ENCODE data around the gene LPP. TPM values are rescaled to one million over a fixed set of nuclear protein-coding genes. Genes with fewer than 3 reads are reported as not detected.

Gene LPP
- total and polyA plus RNA-seq, 10 of the 15 experiments (the other 5 are each of a cell fraction or from before 2014, with no cell fraction given) = under 0.01 to 0.62 (median 0.03) TPM

DNA sequence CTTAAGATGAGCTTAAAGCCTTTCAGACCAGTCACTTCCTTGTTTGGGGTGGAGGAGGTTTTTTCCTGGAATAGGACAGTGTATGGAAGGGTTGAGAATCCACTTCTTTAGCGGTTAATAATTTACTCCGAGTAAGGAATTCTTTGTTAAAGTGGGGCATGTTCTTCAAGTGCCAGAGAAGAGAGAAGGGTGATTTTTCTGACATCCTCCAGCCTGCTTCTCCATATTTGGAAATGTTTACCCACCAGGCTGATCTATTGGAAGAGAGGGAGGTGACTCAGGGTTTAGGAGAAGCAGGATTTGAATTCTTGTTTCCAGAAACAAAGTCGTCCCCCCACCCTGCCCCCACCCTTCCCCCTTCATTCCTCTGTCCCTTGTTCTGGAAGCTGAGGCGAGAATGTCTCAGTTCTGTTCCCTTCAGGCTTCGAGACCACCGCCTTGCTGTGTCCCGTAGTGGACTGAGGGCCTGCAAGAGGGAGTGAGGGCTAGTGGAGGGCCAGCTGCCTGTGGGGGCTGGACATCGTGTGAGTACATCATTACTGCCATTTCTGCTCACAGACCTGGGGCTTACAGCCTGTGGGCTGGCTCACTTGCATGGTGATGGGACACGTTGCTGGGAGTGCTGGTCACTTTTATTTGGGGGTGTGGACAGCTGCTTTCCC is 58.5 kb downstream of the LPP start:
- RAD21 ChIA-PET (ENCODE audit: unreplicated experiment) = no interaction called here
- H3K4me2 ChIP-seq (ENCODE audit: control insufficient read depth, insufficient read depth) = no peak overlapping the region
- peaks cover 0 to 3% of the 10 kb centered on the region in 2 experiments; a peak in 2 of 4 replicates for H3K27me3 ChIP-seq (replicated peaks in 1 of 2; ENCODE audit: control insufficient read depth in 2 of 2, insufficient read depth in 2 of 2, low read length in 1 of 2)
- FAIRE-seq (no peak), DNase-seq (ENCODE audit: low read depth, low spot score) (no peak), ATAC-seq (no peak)
- no peak overlapping the region for H3K27ac ChIP-seq (ENCODE audit: control insufficient read depth, insufficient read depth)
- no peaks in the 10 kb centered on the region for H4K20me1 ChIP-seq (ENCODE audit: control insufficient read depth, insufficient read depth)
- POLR2A ChIA-PET = no interaction called here
- SMC1A ChIA-PET (ENCODE audit: uncharacterized antibody, unreplicated experiment) = no interaction called here
- WGBS (ENCODE audit: insufficient coverage, insufficient replicate concordance, low lambda C conversion rate, missing lambda C conversion rate) = 53% methylated on average over 7 of the region's 9 CpGs
- H3K4me3 ChIP-seq = no peak overlapping the region
- no TSS peak for BruUV-seq (replicated peaks)
- no peak overlapping the region for H3K9ac ChIP-seq (ENCODE audit: control insufficient read depth, insufficient read depth, low read length)
- intact Hi-C loops (cut with micrococcal nuclease; ENCODE audit: unreplicated experiment) = no loop called here
- no peaks in the 10 kb centered on the region for H3K36me3 ChIP-seq (ENCODE audit: control insufficient read depth in 2 of 2, insufficient read depth in 2 of 2, low read length in 1 of 2)
- in situ Hi-C loops (cut with MboI) = no loop called here
- H2AFZ ChIP-seq (ENCODE audit: control insufficient read depth, low read depth, low read length) = no peak overlapping the region
- no peaks in the 10 kb centered on the region for H3K9me3 ChIP-seq (replicated peaks; ENCODE audit: control insufficient read depth, insufficient read depth, low read length)
- H3K79me2 ChIP-seq (ENCODE audit: control insufficient read depth, insufficient read depth, low read length) = no peaks in the 10 kb centered on the region
- CTCF ChIA-PET = no interaction called here
- TF ChIP-seq CHD2 (IDR thresholded peaks at IDR 0.05; ENCODE audit: borderline replicate concordance, low read depth, low read length) (no peak), NFIC (IDR thresholded peaks at IDR 0.05; ENCODE audit: low read depth, low read length) (no peak), EGR1 (IDR thresholded peaks at IDR 0.05; ENCODE audit: borderline replicate concordance in 1 of 2, low read depth in 2 of 2, low read length in 2 of 2) (no peak), JUNB (IDR thresholded peaks at IDR 0.05) (no peak), NBN (IDR thresholded peaks at IDR 0.05) (no peak)
- TF ChIP-seq, protein P1, sequence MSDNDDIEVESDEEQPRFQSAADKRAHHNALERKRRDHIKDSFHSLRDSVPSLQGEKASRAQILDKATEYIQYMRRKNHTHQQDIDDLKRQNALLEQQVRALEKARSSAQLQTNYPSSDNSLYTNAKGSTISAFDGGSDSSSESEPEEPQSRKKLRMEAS (IDR thresholded peaks at IDR 0.05; ENCODE audit: low read depth, low read length) = no peak
- no peaks in the 10 kb centered on the region for H3K4me1 ChIP-seq (ENCODE audit: control insufficient read depth, insufficient read depth, low read length)

DNA sequence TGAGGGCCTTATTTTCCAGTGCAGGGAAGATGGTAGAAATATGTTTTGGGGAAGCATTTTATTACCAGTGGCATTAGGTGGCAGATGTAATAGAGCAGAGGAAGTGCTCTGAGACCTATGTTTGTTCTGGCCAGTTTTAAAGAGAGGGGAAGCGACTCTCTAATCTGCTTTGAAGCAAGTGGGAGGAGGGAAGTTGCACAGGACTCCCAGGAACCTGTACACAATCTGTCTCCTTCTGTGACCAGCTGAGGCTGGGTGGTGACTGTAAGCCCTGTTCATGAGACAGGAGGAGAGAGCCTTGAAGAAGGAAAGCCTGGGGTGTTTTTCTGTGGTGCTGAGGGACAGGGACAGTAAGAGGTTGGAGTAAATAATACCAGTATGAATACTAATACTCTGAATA is 60.5 kb downstream of the LPP start:
- SMC1A ChIA-PET (ENCODE audit: uncharacterized antibody, unreplicated experiment) = no interaction called here
- FAIRE-seq = no peak
- Histone ChIP-seq H4K20me1 (ENCODE audit: control insufficient read depth, insufficient read depth) (no peaks in the 10 kb centered on the region), H3K4me3 (no peak overlapping the region), H3K4me1 (ENCODE audit: control insufficient read depth, insufficient read depth, low read length) (no peaks in the 10 kb centered on the region), H3K9ac (ENCODE audit: control insufficient read depth, insufficient read depth, low read length) (no peak overlapping the region), H3K27ac (ENCODE audit: control insufficient read depth, insufficient read depth) (no peak overlapping the region), H2AFZ (ENCODE audit: control insufficient read depth, low read depth, low read length) (no peak overlapping the region), H3K9me3 (replicated peaks; ENCODE audit: control insufficient read depth, insufficient read depth, low read length) (no peaks in the 10 kb centered on the region), H3K36me3 (ENCODE audit: control insufficient read depth in 2 of 2, insufficient read depth in 2 of 2, low read length in 1 of 2) (no peaks in the 10 kb centered on the region), H3K4me2 (ENCODE audit: control insufficient read depth, insufficient read depth) (no peak overlapping the region), H3K79me2 (ENCODE audit: control insufficient read depth, insufficient read depth, low read length) (no peaks in the 10 kb centered on the region), H3K27me3 (replicated peaks in 1 of 2; ENCODE audit: control insufficient read depth in 2 of 2, insufficient read depth in 2 of 2, low read length in 1 of 2) (peaks cover 0 to 4% of the 10 kb centered on the region in 2 experiments; a peak in 2 of 4 replicates)
- intact Hi-C loops (cut with micrococcal nuclease; ENCODE audit: unreplicated experiment) (no loop called here), in situ Hi-C loops (cut with MboI) (no loop called here)
- RAD21 ChIA-PET (ENCODE audit: unreplicated experiment) = no interaction called here
- WGBS (ENCODE audit: insufficient coverage, insufficient replicate concordance, low lambda C conversion rate, missing lambda C conversion rate) = 33% methylated on average over 1 of the region's 1 CpG
- BruUV-seq (replicated peaks) = no TSS peak
- no peak for DNase-seq (ENCODE audit: low read depth, low spot score)
- POLR2A ChIA-PET = no interaction called here
- TF ChIP-seq, protein P2, sequence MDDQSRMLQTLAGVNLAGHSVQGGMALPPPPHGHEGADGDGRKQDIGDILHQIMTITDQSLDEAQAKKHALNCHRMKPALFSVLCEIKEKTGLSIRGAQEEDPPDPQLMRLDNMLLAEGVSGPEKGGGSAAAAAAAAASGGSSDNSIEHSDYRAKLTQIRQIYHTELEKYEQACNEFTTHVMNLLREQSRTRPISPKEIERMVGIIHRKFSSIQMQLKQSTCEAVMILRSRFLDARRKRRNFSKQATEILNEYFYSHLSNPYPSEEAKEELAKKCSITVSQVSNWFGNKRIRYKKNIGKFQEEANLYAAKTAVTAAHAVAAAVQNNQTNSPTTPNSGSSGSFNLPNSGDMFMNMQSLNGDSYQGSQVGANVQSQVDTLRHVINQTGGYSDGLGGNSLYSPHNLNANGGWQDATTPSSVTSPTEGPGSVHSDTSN (IDR thresholded peaks at IDR 0.05; ENCODE audit: insufficient replicate concordance, low read depth, low read length) = no peak
- TF ChIP-seq SRF (IDR thresholded peaks at IDR 0.05; ENCODE audit: low read depth in 2 of 2, low read length in 2 of 2) (no peak), BCL11A (IDR thresholded peaks at IDR 0.05; ENCODE audit: low read depth, low read length) (no peak), TBL1XR1 (IDR thresholded peaks at IDR 0.05; ENCODE audit: low read depth, low read length) (no peak), NRF1 (conservative IDR thresholded peaks at IDR 0.05; ENCODE audit: low read depth, low read length) (no peak), FOXM1 (IDR thresholded peaks at IDR 0.05; ENCODE audit: low read depth, low read length) (no peak), SMAD1 (IDR thresholded peaks at IDR 0.05; ENCODE audit: low read depth, partially characterized antibody) (no peak), ZZZ3 (IDR thresholded peaks at IDR 0.05; ENCODE audit: control insufficient read depth, insufficient read length, low read depth) (no peak), TCF3 (IDR thresholded peaks at IDR 0.05; ENCODE audit: borderline replicate concordance, insufficient read depth, low read depth, low read length) (no peak), SUZ12 (IDR thresholded peaks at IDR 0.05; ENCODE audit: unreplicated experiment) (no peak), NFXL1 (IDR thresholded peaks at IDR 0.05; ENCODE audit: borderline replicate concordance) (no peak), RFX5 (IDR thresholded peaks at IDR 0.05; ENCODE audit: low read depth, low read length) (no peak)
- no peak for ATAC-seq
- CTCF ChIA-PET = no interaction called here

Data from GM12878 (cell line).